Activated CD4-positive, alpha-beta T cell treated with anti-CD3 and anti-CD28 coated beads, Interleukin-2, amount 50 U/mL, for 1 hour (primary cell): Measurements from ENCODE around the gene BAHCC1.
A peak's percentile ranks its signal among the peaks of the same experiment; 100 is the strongest.
"Not testable (repeated sequence)": the region's sequence is repeated elsewhere in the genome, so short reads cannot be mapped to it uniquely, and the experiment has no call there.

ENCODE experiments used
- DNase-seq: peaks from one replicate; pipeline ENCODE4 v3.0.0-alpha.2; 2020

The BAHCC1 gene

GRCh38 chr17:81394921-81395599 lies at the start of gene BAHCC1:
Gene BAHCC1, plus strand, starts transcription at chr17:81395457. Its CDS starts 4,283 bp downstream, at chr17:81399740.
- DNase-seq, result peak; percentile 68

- DNase-seq, result peak; percentile 95
Observed at GRCh38 chr17:81346090-81346907, 49.0 kb upstream of the BAHCC1 start.

- no peak for DNase-seq
Observed at GRCh38 chr17:81346908-81347349, 48.3 kb upstream of the BAHCC1 start.

- DNase-seq, result no peak
Observed at GRCh38 chr17:81347437-81347836, 47.8 kb upstream of the BAHCC1 start.

GRCh38 chr17:81348097-81349055 lies 46.9 kb upstream of the BAHCC1 start:
- DNase-seq, result no peak

GRCh38 chr17:81349397-81350319 lies 45.6 kb upstream of the BAHCC1 start:
- no peak for DNase-seq

- no peak for DNase-seq
Observed at GRCh38 chr17:81350320-81350890, 44.9 kb upstream of the BAHCC1 start.

- DNase-seq, result not testable (repeated sequence)
Observed at GRCh38 chr17:81351329-81352052, 43.8 kb upstream of the BAHCC1 start.

- DNase-seq, result not testable (repeated sequence)
Observed at GRCh38 chr17:81352056-81352455, 43.2 kb upstream of the BAHCC1 start.

- no peak for DNase-seq
Observed at GRCh38 chr17:81354252-81354953, 40.9 kb upstream of the BAHCC1 start.

GRCh38 chr17:81354954-81355347 lies 40.3 kb upstream of the BAHCC1 start:
- DNase-seq, result no peak

- DNase-seq, result no peak
Observed at GRCh38 chr17:81359218-81359617, 36.0 kb upstream of the BAHCC1 start.

GRCh38 chr17:81362001-81362400 lies 33.3 kb upstream of the BAHCC1 start:
- not testable (repeated sequence) for DNase-seq

- no peak for DNase-seq
Observed at GRCh38 chr17:81364278-81365147, 30.7 kb upstream of the BAHCC1 start.

- DNase-seq, result no peak
Observed at GRCh38 chr17:81365148-81365600, 30.1 kb upstream of the BAHCC1 start.

- DNase-seq, result no peak
Observed at GRCh38 chr17:81365601-81366585, 29.4 kb upstream of the BAHCC1 start.

GRCh38 chr17:81366648-81367047 lies 28.6 kb upstream of the BAHCC1 start:
- no peak for DNase-seq

GRCh38 chr17:81367171-81367570 lies 28.1 kb upstream of the BAHCC1 start:
- DNase-seq, result no peak
